Measurements from ENCODE around the gene SLC1A6.
"Not testable (repeated sequence)": the region's sequence is repeated elsewhere in the genome, so short reads cannot be mapped to it uniquely, and the experiment has no call there.

SLC1A6 gene

GRCh38 chr19:14979476-14980255 is at the start of gene SLC1A6:
Gene SLC1A6 (minus strand): TSS chr19:14979864. CDS start chr19:14972910, 6,954 bp downstream.
- no peak for DNase-seq (ENCODE audit: low read depth in 4 of 4, low spot score in 1 of 4)

GRCh38 chr19:15028490-15028889 is 48.8 kb upstream of the SLC1A6 start:
- DNase-seq (ENCODE audit: low read depth in 4 of 4, low spot score in 1 of 4): no peak

- DNase-seq (ENCODE audit: low read depth in 4 of 4, low spot score in 1 of 4): no peak
These were observed 45.6 kb upstream of the SLC1A6 start for GRCh38 chr19:15025217-15025616.

- no peak for DNase-seq (ENCODE audit: low read depth in 4 of 4, low spot score in 1 of 4)
These were observed 43.1 kb upstream of the SLC1A6 start for GRCh38 chr19:15022752-15023151.

GRCh38 chr19:15021286-15022007 is 41.8 kb upstream of the SLC1A6 start:
- DNase-seq (ENCODE audit: low read depth in 4 of 4, low spot score in 1 of 4): no peak

- DNase-seq (ENCODE audit: low read depth in 4 of 4, low spot score in 1 of 4): not testable (repeated sequence)
These were observed 39.2 kb upstream of the SLC1A6 start for GRCh38 chr19:15018836-15019235.

- DNase-seq (ENCODE audit: low read depth in 4 of 4, low spot score in 1 of 4): no peak
These were observed 36.4 kb upstream of the SLC1A6 start for GRCh38 chr19:15015946-15016542.

- no peak for DNase-seq (ENCODE audit: low read depth in 4 of 4, low spot score in 1 of 4)
These were observed 34.9 kb upstream of the SLC1A6 start for GRCh38 chr19:15014579-15014978.

- DNase-seq (ENCODE audit: low read depth in 4 of 4, low spot score in 1 of 4): no peak
These were observed 31.0 kb upstream of the SLC1A6 start for GRCh38 chr19:15010501-15011300.

- no peak for DNase-seq (ENCODE audit: low read depth in 4 of 4, low spot score in 1 of 4)
These were observed 28.6 kb upstream of the SLC1A6 start for GRCh38 chr19:15008308-15008707.

GRCh38 chr19:14997981-14998380 is 18.3 kb upstream of the SLC1A6 start:
- DNase-seq (ENCODE audit: low read depth in 4 of 4, low spot score in 1 of 4): no peak

- no peak for DNase-seq (ENCODE audit: low read depth in 4 of 4, low spot score in 1 of 4)
These were observed 13.1 kb upstream of the SLC1A6 start for GRCh38 chr19:14992780-14993179.

GRCh38 chr19:14985133-14985532 is 5.5 kb upstream of the SLC1A6 start:
- no peak for DNase-seq (ENCODE audit: low read depth in 4 of 4, low spot score in 1 of 4)

GRCh38 chr19:14978161-14978776 is 1.4 kb downstream of the SLC1A6 start:
- DNase-seq (ENCODE audit: low read depth in 4 of 4, low spot score in 1 of 4): no peak

GRCh38 chr19:14977128-14977527 is 2.5 kb downstream of the SLC1A6 start:
- DNase-seq (ENCODE audit: low read depth in 4 of 4, low spot score in 1 of 4): no peak

GRCh38 chr19:14974488-14974887 is 5.2 kb downstream of the SLC1A6 start:
- no peak for DNase-seq (ENCODE audit: low read depth in 4 of 4, low spot score in 1 of 4)

GRCh38 chr19:14972676-14973075 is 7.0 kb downstream of the SLC1A6 start:
- no peak for DNase-seq (ENCODE audit: low read depth in 4 of 4, low spot score in 1 of 4)

GRCh38 chr19:14971474-14971873 is 8.2 kb downstream of the SLC1A6 start:
- no peak for DNase-seq (ENCODE audit: low read depth in 4 of 4, low spot score in 1 of 4)

GRCh38 chr19:14968247-14968646 is 11.4 kb downstream of the SLC1A6 start:
- no peak for DNase-seq (ENCODE audit: low read depth in 4 of 4, low spot score in 1 of 4)

- no peak for DNase-seq (ENCODE audit: low read depth in 4 of 4, low spot score in 1 of 4)
These were observed 17.5 kb downstream of the SLC1A6 start for GRCh38 chr19:14961956-14962685.
